Liver (tissue), 10 donors: Measurements from ENCODE around the gene DZIP3. TPM values are rescaled to one million over a fixed set of nuclear protein-coding genes. Genes with fewer than 3 reads are reported as not detected.

Experiments
- DNase-seq: peaks from one replicate; pipeline ENCODE4 v3.0.0-alpha.2; 2017; ENCODE audit warnings: low spot score
- H3K27ac ChIP-seq, 2 donors: one replicate each; pipeline ENCODE4 v1.7.0; 2013; ENCODE audit warnings: inconsistent platforms in 2 of 2, low read length in 2 of 2, control low read depth in 1 of 2, low read depth in 1 of 2, mild to moderate bottlenecking in 1 of 2
- H3K27me3 ChIP-seq, 4 donors: one replicate each; pipeline versions ENCODE4 v1.6.1 to v1.7.0; 2013; ENCODE audit warnings: low read length in 3 of 4, inconsistent platforms in 1 of 4, mild to moderate bottlenecking in 1 of 4, moderate library complexity in 1 of 4; ENCODE audit not compliant: control insufficient read depth in 4 of 4, insufficient read depth in 4 of 4
- H3K36me3 ChIP-seq, 4 donors: one replicate each; pipeline versions ENCODE4 v1.6.1 to v1.7.0; 2013; ENCODE audit warnings: low read length in 3 of 4, mild to moderate bottlenecking in 3 of 4, low read depth in 1 of 4, moderate library complexity in 1 of 4; ENCODE audit not compliant: control insufficient read depth in 4 of 4, insufficient read depth in 3 of 4
- H3K4me1 ChIP-seq, 4 donors: one replicate each; pipeline versions ENCODE4 v1.6.1 to v1.7.0; 2013; ENCODE audit warnings: low read length in 3 of 4, mild to moderate bottlenecking in 3 of 4, moderate library complexity in 1 of 4; ENCODE audit not compliant: control insufficient read depth in 4 of 4, insufficient read depth in 4 of 4
- H3K4me3 ChIP-seq, 3 donors: one replicate each; pipeline versions ENCODE4 v1.6.1 to v1.7.0; 2013; ENCODE audit warnings: low read length in 3 of 3, control low read depth in 1 of 3, low read depth in 1 of 3, mild to moderate bottlenecking in 1 of 3
- H3K9ac ChIP-seq, 2 donors: one replicate each; pipeline ENCODE4 v1.7.0; 2013; ENCODE audit warnings: low read length in 2 of 2, mild to moderate bottlenecking in 2 of 2, moderate library complexity in 2 of 2, control low read depth in 1 of 2, low read depth in 1 of 2
- H3K9me3 ChIP-seq, 4 donors: one replicate each; pipeline versions ENCODE4 v1.6.1 to v1.7.0; 2013; ENCODE audit warnings: low read length in 3 of 4; ENCODE audit not compliant: control insufficient read depth in 4 of 4
- FOXA1 ChIP-seq: IDR thresholded peaks from 2 replicates; pipeline ENCODE4 v1.6.1; 2016; ENCODE audit warnings: antibody characterized with exemption
- FOXA2 ChIP-seq: IDR thresholded peaks from 2 replicates; pipeline ENCODE4 v1.6.1; 2016; ENCODE audit warnings: antibody characterized with exemption
- GABPA ChIP-seq, 2 donors: IDR thresholded peaks in 1 of 2; conservative IDR thresholded peaks in 1 of 2; 2 replicates each; pipeline ENCODE4 v1.6.1; 2016; ENCODE audit warnings: antibody characterized with exemption in 2 of 2, mild to moderate bottlenecking in 1 of 2, moderate library complexity in 1 of 2
- HNF4A ChIP-seq, 2 donors: conservative IDR thresholded peaks; 2 replicates each; pipeline ENCODE4 v1.6.1; 2016; ENCODE audit warnings: antibody characterized with exemption in 2 of 2, mild to moderate bottlenecking in 2 of 2
- NR2F2 ChIP-seq: IDR thresholded peaks from 2 replicates; pipeline ENCODE4 v1.6.1; 2016; ENCODE audit warnings: antibody characterized with exemption
- RAD21 ChIP-seq, 2 donors: IDR thresholded peaks; 2 replicates each; pipeline ENCODE4 v1.6.1; 2016; ENCODE audit warnings: antibody characterized with exemption in 2 of 2, mild to moderate bottlenecking in 2 of 2
- RXRA ChIP-seq, 2 donors: IDR thresholded peaks; 2 replicates each; pipeline ENCODE4 v1.6.1; 2017 to 2018; ENCODE audit warnings: antibody characterized with exemption in 2 of 2, mild to moderate bottlenecking in 1 of 2
- SP1 ChIP-seq: IDR thresholded peaks from 2 replicates; pipeline ENCODE4 v1.6.1; 2018; ENCODE audit warnings: antibody characterized with exemption, mild to moderate bottlenecking
- TAF1 ChIP-seq: conservative IDR thresholded peaks from 2 replicates; pipeline ENCODE4 v1.6.1; 2016; ENCODE audit warnings: antibody characterized with exemption, mild to moderate bottlenecking
- WGBS: extraction: QIAGEN DNeasy Blood & Tissue Kit; methylation state at CpG from one replicate; pipeline ENCODE4 v1.1.7; 2013; 5-methylcytosine and 5-hydroxymethylcytosine counted together
- polyA plus RNA-seq, 2 donors: library from polyadenylated mRNA; stranded (reverse) in 1 of 2; unstranded in 1 of 2; fragments of 200-250 nt in 1 of 2; fragments of >200 nt in 1 of 2; fragmentation: Nextera tagmentation in 1 of 2; extraction: Ambion mirVana in 1 of 2; gene quantifications; one replicate each; pipeline versions ENCODE4 v1.2.1 to v1.2.3, GENCODE V29; 2013 to 2015
- small RNA-seq: library from RNA; depleted of rRNA; stranded (forward); fragments of <200 nt; gene quantifications from one replicate; pipeline ENCODE3, GENCODE V24; 2014
- total RNA-seq, 2 donors: library from RNA; depleted of rRNA; stranded (reverse); fragments of >200 nt; gene quantifications; one replicate each; pipeline ENCODE4 v1.2.3, GENCODE V29; 2014
- TF ChIP-seq, protein P1 (sequence below): IDR thresholded peaks from 2 replicates; pipeline ENCODE4 v1.6.1; 2016; ENCODE audit warnings: antibody characterized with exemption
- TF ChIP-seq, protein P2 (sequence below): IDR thresholded peaks from 2 replicates; pipeline ENCODE4 v1.6.1; 2016; ENCODE audit warnings: antibody characterized with exemption
- TF ChIP-seq, protein P3 (sequence below): fragments of 150-350 bp; IDR thresholded peaks from 2 replicates; pipeline ENCODE4 v1.5.1; 2017; ENCODE audit warnings: improper control_type of control experiment, low read depth, low read length; ENCODE audit not compliant: missing input control
- TF ChIP-seq, protein P4 (sequence below): IDR thresholded peaks from 2 replicates; pipeline ENCODE4 v1.6.1; 2016; ENCODE audit warnings: antibody characterized with exemption, mild to moderate bottlenecking
- donor health status: healthy.
- donor health status: healthy.
- donor health status: healthy.
- donor health status: healthy.
- donor health status: healthy.

The DZIP3 gene
- total and polyA plus RNA-seq, 4 donors: 1.0 to 13.9 (median 2.7) TPM

DNA sequence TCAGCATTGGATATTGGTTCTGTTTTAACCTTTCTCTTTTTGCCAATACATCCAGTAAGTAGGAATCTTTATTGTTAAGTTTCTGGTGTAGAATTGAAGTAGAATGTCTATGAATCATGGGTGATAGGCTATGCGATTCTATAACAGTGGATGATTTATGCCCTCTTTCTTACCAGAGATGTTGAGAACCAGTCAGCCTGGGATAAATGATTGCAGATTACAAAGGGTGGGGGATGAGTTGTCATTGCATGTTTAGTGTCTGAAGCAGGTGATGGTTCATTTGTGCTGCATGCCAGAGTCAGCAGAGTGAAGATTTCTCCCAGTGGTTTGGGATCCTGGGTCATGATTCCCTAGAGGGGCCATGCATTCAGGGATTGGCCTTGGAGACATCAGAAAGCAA, 153.4 kb downstream of the DZIP3 start:
- Histone ChIP-seq H3K4me1 (no peaks in the 10 kb centered on the region), H3K9ac (no peak overlapping the region), H3K36me3 (no peaks in the 10 kb centered on the region), H3K27ac (no peak overlapping the region), H3K27me3 (no peaks in the 10 kb centered on the region), H3K9me3 (no peaks in the 10 kb centered on the region), H3K4me3 (no peak overlapping the region)
- 94% methylated on average over 1 of the region's 1 CpG for WGBS
- DNase-seq: no peak
- TF ChIP-seq SP1 (no peak), NR2F2 (no peak), RAD21 (IDR thresholded peaks at IDR 0.05) (no peak), FOXA2 (no peak), HNF4A (conservative IDR thresholded peaks at IDR 0.05) (no peak), GABPA (IDR thresholded peaks at IDR 0.05 in 1 of 2, conservative IDR thresholded peaks at IDR 0.05 in 1 of 2) (no peak), FOXA1 (no peak), RXRA (IDR thresholded peaks at IDR 0.05) (no peak), TAF1 (no peak)
- TF ChIP-seq, protein P1, sequence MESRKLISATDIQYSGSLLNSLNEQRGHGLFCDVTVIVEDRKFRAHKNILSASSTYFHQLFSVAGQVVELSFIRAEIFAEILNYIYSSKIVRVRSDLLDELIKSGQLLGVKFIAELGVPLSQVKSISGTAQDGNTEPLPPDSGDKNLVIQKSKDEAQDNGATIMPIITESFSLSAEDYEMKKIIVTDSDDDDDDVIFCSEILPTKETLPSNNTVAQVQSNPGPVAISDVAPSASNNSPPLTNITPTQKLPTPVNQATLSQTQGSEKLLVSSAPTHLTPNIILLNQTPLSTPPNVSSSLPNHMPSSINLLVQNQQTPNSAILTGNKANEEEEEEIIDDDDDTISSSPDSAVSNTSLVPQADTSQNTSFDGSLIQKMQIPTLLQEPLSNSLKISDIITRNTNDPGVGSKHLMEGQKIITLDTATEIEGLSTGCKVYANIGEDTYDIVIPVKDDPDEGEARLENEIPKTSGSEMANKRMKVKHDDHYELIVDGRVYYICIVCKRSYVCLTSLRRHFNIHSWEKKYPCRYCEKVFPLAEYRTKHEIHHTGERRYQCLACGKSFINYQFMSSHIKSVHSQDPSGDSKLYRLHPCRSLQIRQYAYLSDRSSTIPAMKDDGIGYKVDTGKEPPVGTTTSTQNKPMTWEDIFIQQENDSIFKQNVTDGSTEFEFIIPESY: no peak
- TF ChIP-seq, protein P2, sequence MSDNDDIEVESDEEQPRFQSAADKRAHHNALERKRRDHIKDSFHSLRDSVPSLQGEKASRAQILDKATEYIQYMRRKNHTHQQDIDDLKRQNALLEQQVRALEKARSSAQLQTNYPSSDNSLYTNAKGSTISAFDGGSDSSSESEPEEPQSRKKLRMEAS: no peak
- TF ChIP-seq, protein P3, sequence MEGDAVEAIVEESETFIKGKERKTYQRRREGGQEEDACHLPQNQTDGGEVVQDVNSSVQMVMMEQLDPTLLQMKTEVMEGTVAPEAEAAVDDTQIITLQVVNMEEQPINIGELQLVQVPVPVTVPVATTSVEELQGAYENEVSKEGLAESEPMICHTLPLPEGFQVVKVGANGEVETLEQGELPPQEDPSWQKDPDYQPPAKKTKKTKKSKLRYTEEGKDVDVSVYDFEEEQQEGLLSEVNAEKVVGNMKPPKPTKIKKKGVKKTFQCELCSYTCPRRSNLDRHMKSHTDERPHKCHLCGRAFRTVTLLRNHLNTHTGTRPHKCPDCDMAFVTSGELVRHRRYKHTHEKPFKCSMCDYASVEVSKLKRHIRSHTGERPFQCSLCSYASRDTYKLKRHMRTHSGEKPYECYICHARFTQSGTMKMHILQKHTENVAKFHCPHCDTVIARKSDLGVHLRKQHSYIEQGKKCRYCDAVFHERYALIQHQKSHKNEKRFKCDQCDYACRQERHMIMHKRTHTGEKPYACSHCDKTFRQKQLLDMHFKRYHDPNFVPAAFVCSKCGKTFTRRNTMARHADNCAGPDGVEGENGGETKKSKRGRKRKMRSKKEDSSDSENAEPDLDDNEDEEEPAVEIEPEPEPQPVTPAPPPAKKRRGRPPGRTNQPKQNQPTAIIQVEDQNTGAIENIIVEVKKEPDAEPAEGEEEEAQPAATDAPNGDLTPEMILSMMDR: no peak
- TF ChIP-seq, protein P4, sequence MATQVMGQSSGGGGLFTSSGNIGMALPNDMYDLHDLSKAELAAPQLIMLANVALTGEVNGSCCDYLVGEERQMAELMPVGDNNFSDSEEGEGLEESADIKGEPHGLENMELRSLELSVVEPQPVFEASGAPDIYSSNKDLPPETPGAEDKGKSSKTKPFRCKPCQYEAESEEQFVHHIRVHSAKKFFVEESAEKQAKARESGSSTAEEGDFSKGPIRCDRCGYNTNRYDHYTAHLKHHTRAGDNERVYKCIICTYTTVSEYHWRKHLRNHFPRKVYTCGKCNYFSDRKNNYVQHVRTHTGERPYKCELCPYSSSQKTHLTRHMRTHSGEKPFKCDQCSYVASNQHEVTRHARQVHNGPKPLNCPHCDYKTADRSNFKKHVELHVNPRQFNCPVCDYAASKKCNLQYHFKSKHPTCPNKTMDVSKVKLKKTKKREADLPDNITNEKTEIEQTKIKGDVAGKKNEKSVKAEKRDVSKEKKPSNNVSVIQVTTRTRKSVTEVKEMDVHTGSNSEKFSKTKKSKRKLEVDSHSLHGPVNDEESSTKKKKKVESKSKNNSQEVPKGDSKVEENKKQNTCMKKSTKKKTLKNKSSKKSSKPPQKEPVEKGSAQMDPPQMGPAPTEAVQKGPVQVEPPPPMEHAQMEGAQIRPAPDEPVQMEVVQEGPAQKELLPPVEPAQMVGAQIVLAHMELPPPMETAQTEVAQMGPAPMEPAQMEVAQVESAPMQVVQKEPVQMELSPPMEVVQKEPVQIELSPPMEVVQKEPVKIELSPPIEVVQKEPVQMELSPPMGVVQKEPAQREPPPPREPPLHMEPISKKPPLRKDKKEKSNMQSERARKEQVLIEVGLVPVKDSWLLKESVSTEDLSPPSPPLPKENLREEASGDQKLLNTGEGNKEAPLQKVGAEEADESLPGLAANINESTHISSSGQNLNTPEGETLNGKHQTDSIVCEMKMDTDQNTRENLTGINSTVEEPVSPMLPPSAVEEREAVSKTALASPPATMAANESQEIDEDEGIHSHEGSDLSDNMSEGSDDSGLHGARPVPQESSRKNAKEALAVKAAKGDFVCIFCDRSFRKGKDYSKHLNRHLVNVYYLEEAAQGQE: no peak

Small RNA genes lying within 50 kb of the gene (small RNA-seq; reads per million reads assigned to genes)
- not detected for gene AC092185.1
- not detected for gene RF00156

Other genes with a start within 250 kb of the DZIP3 start
- under 1 TPM; 0.05 to 0.08 TPM for gene MYH15, start 79.1 kb upstream of the DZIP3 start, total RNA-seq
- gene MYH15, start 79.1 kb upstream of the DZIP3 start, polyA plus RNA-seq: under 1 TPM in 1 of 2 donors, not detected in 1; 0.01 TPM
- gene CIP2A, start 284 bp upstream of the DZIP3 start, total RNA-seq: 10 to 100 TPM in 1 of 2 donors, under 1 TPM in 1; 0.92 to 44.9 TPM
- under 1 TPM; 0.62 to 0.97 TPM for gene CIP2A, start 284 bp upstream of the DZIP3 start, polyA plus RNA-seq
- gene RETNLB, start 167.7 kb downstream of the DZIP3 start, total RNA-seq: not detected
- not detected for gene RETNLB, start 167.7 kb downstream of the DZIP3 start, polyA plus RNA-seq
- gene TRAT1, start 233.1 kb downstream of the DZIP3 start, total RNA-seq: under 1 TPM; 0.28 to 0.67 TPM
- under 1 TPM; 0.06 to 0.36 TPM for gene TRAT1, start 233.1 kb downstream of the DZIP3 start, polyA plus RNA-seq